ENCODE measurements around the gene MMS19. TPM values are rescaled to one million over a fixed set of nuclear protein-coding genes. Genes with fewer than 3 reads are reported as not detected.

The MMS19 gene
- polyA plus RNA-seq, 3 donors: 23.2 to 74.5 (median 29.2) TPM

- Histone ChIP-seq H2AFZ (ENCODE audit: insufficient read depth, low read depth, low read length, poor library complexity, severe bottlenecking) (peak overlapping the region; percentile 96), H3K36me3 (replicated peaks in 1 of 2; ENCODE audit: control insufficient read depth in 1 of 2, insufficient read depth in 2 of 2, low read length in 2 of 2) (peaks cover 0 to 14% of the 10 kb centered on the region in 2 donors), H3K27ac (ENCODE audit: low read depth in 1 of 2, low read length in 2 of 2) (peak overlapping the region; percentile 79 to 90), H3K9ac (ENCODE audit: insufficient read depth, low read length, poor library complexity, severe bottlenecking) (peak overlapping the region; percentile 82), H3K4me1 (ENCODE audit: control insufficient read depth in 1 of 2, insufficient read depth in 2 of 2, low read length in 2 of 2) (peaks cover 23 to 48% of the 10 kb centered on the region in 2 donors), H3K9me3 (replicated peaks in 1 of 2; ENCODE audit: control insufficient read depth in 1 of 2, insufficient read depth in 1 of 2, low read length in 2 of 2) (no peaks in the 10 kb centered on the region), H3K79me2 (ENCODE audit: insufficient read depth, low read length) (peaks cover 71% of the 10 kb centered on the region), H3K27me3 (ENCODE audit: control insufficient read depth in 2 of 2, insufficient read depth in 2 of 2, low read length in 2 of 2) (no peaks in the 10 kb centered on the region), H4K20me1 (ENCODE audit: insufficient read depth, low read length) (peaks cover 72% of the 10 kb centered on the region), H3K4me2 (replicated peaks; ENCODE audit: extremely low read depth, low read length, poor library complexity, severe bottlenecking) (peak overlapping the region; percentile 92), H3K4me3 (replicated peaks in 1 of 3; ENCODE audit: low read depth in 2 of 3, low read length in 3 of 3) (peak overlapping the region; percentile 67 to 96 (median 95))
- Mint-ChIP-seq H3K9me3 (peaks cover 0 to 2% (median 0%) of the 10 kb centered on the region in 7 donors), H3K4me1 (peaks cover 52% of the 10 kb centered on the region), H3K4me3 (peak overlapping the region; percentile 92 to 97), H3K36me3 (peaks cover 15 to 19% of the 10 kb centered on the region in 2 donors), H3K27ac (peak overlapping the region; percentile 88 to 96 (median 94)), H3K27me3 (ENCODE audit: low read depth in 3 of 3) (peaks cover 0 to 2% (median 0%) of the 10 kb centered on the region in 3 donors)
- intact Hi-C loops (cut with micrococcal nuclease): loop anchor here (5.0 to 10.0 kb wide), 6 partner anchors 50 to 163 kb away; partner anchors contain the start of genes EXOSC1 (in 2 of the 2), ZDHHC16 (in 2 of the 2), FRAT2 (in 1 of the 2) and RRP12 (in 1 of the 2)
- DNase-seq: peak; percentile 32 to 44 (median 43)
- 0% methylated on average over 17 of the region's 22 CpGs for WGBS (ENCODE audit: insufficient coverage)
- TF ChIP-seq, protein P1, sequence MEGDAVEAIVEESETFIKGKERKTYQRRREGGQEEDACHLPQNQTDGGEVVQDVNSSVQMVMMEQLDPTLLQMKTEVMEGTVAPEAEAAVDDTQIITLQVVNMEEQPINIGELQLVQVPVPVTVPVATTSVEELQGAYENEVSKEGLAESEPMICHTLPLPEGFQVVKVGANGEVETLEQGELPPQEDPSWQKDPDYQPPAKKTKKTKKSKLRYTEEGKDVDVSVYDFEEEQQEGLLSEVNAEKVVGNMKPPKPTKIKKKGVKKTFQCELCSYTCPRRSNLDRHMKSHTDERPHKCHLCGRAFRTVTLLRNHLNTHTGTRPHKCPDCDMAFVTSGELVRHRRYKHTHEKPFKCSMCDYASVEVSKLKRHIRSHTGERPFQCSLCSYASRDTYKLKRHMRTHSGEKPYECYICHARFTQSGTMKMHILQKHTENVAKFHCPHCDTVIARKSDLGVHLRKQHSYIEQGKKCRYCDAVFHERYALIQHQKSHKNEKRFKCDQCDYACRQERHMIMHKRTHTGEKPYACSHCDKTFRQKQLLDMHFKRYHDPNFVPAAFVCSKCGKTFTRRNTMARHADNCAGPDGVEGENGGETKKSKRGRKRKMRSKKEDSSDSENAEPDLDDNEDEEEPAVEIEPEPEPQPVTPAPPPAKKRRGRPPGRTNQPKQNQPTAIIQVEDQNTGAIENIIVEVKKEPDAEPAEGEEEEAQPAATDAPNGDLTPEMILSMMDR (IDR thresholded peaks at IDR 0.05): no peak
These were observed 598 bp downstream of the MMS19 start for GRCh38 chr10:97497572-97498075.

- Histone ChIP-seq H3K9ac (ENCODE audit: insufficient read depth, low read length, poor library complexity, severe bottlenecking) (no peak overlapping the region), H4K20me1 (ENCODE audit: insufficient read depth, low read length) (peaks cover 71% of the 10 kb centered on the region), H3K9me3 (replicated peaks in 1 of 2; ENCODE audit: control insufficient read depth in 1 of 2, insufficient read depth in 1 of 2, low read length in 2 of 2) (no peaks in the 10 kb centered on the region), H3K4me3 (replicated peaks in 1 of 3; ENCODE audit: low read depth in 2 of 3, low read length in 3 of 3) (no peak overlapping the region), H3K27ac (ENCODE audit: low read depth in 1 of 2, low read length in 2 of 2) (peak overlapping the region in 1 of 2 donors; percentile 11), H3K4me2 (replicated peaks; ENCODE audit: extremely low read depth, low read length, poor library complexity, severe bottlenecking) (no peak overlapping the region), H3K27me3 (ENCODE audit: control insufficient read depth in 2 of 2, insufficient read depth in 2 of 2, low read length in 2 of 2) (no peaks in the 10 kb centered on the region), H2AFZ (ENCODE audit: insufficient read depth, low read depth, low read length, poor library complexity, severe bottlenecking) (no peak overlapping the region), H3K36me3 (replicated peaks in 1 of 2; ENCODE audit: control insufficient read depth in 1 of 2, insufficient read depth in 2 of 2, low read length in 2 of 2) (peaks cover 0 to 14% of the 10 kb centered on the region in 2 donors), H3K4me1 (ENCODE audit: control insufficient read depth in 1 of 2, insufficient read depth in 2 of 2, low read length in 2 of 2) (peaks cover 14 to 31% of the 10 kb centered on the region in 2 donors), H3K79me2 (ENCODE audit: insufficient read depth, low read length) (peaks cover 82% of the 10 kb centered on the region)
- H3K4me3 Mint-ChIP-seq: no peak overlapping the region
- peaks cover 0 to 2% (median 0%) of the 10 kb centered on the region in 3 donors for H3K27me3 Mint-ChIP-seq (ENCODE audit: low read depth in 3 of 3)
- peaks cover 0 to 2% (median 0%) of the 10 kb centered on the region in 7 donors for H3K9me3 Mint-ChIP-seq
- intact Hi-C loops (cut with micrococcal nuclease): loop anchor here (5.0 to 10.0 kb wide), 6 partner anchors 48 to 160 kb away; partner anchors contain the start of genes EXOSC1 (in 2 of the 2), ZDHHC16 (in 2 of the 2), FRAT2 (in 1 of the 2) and RRP12 (in 1 of the 2)
- 49% methylated on average over 5 of the region's 7 CpGs for WGBS (ENCODE audit: insufficient coverage)
- peaks cover 38% of the 10 kb centered on the region for H3K4me1 Mint-ChIP-seq
- TF ChIP-seq, protein P1 (IDR thresholded peaks at IDR 0.05): no peak
- H3K27ac Mint-ChIP-seq: peak overlapping the region in 2 of 7 donors; percentile 27 to 88
- DNase-seq: no peak
- H3K36me3 Mint-ChIP-seq: peaks cover 2 to 23% of the 10 kb centered on the region in 2 donors
These were observed 3.2 kb downstream of the MMS19 start for GRCh38 chr10:97494863-97495506.

Data from CD14-positive monocyte (primary cell).